ENCODE data around the gene JUND.

Gene JUND

DNA sequence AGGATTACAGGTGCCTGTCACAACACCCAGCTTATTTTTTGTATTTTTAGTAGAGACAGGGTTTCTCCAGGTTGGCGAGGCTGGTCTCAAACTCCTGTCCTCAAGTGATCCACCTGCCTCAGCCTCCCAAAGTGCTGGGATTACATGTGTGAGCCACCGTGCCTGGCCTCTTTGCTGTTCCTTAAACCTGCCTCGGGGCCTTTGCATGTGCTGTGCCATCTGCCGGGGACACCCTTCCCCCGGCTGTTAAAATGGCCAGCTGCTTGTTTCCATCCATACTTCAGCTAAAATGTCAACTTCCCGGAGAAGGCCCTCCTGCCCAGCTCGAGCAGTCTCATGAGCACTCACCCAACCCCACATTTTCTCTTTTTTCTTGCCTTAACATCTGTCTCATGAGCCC is 36.1 kb downstream of the JUND start:
- TF ChIP-seq CTCF (conservative IDR thresholded peaks at IDR 0.05; ENCODE audit: control insufficient read depth, insufficient read depth, low read depth, low read length) = no peak
- no peak overlapping the region for H3K4me3 ChIP-seq (ENCODE audit: control insufficient read depth, low read depth, low read length)
- DNase-seq (ENCODE audit: low read depth) = no peak

- DNase-seq (ENCODE audit: low read depth) = no peak
Measured at GRCh38 chr19:18239303-18239702, 42.1 kb downstream of the JUND start.

DNA sequence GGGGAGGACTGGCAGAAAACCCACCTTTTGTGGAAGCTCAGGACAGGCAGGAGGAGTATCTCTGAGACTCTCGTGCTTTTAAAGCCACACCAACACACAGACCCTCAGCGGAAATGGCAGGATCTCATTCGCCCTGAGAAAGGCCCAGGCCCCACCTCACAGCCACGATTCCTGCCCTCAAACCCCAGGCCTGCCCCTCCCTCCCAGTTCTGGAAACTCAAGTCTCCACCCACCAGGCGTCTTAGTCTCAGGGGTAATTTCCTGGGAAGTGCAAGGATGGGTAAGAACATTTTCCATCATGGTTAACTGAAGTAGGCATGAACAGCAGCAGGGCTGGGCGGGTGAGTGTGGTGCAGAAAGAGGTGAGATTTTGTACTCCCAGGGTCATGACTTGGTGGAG is 47.2 kb downstream of the JUND start:
- H3K4me3 ChIP-seq (ENCODE audit: control insufficient read depth, low read depth, low read length) = no peak overlapping the region
- no peak for DNase-seq (ENCODE audit: low read depth)
- TF ChIP-seq CTCF (conservative IDR thresholded peaks at IDR 0.05; ENCODE audit: control insufficient read depth, insufficient read depth, low read depth, low read length) = no peak

More at GRCh38 chr19:18239303-18239702, 42.1 kb downstream of the JUND start:
- H3K4me3 ChIP-seq (ENCODE audit: control insufficient read depth, low read depth, low read length) = no peak overlapping the region
- no peak for TF ChIP-seq CTCF (conservative IDR thresholded peaks at IDR 0.05; ENCODE audit: control insufficient read depth, insufficient read depth, low read depth, low read length)

DNA sequence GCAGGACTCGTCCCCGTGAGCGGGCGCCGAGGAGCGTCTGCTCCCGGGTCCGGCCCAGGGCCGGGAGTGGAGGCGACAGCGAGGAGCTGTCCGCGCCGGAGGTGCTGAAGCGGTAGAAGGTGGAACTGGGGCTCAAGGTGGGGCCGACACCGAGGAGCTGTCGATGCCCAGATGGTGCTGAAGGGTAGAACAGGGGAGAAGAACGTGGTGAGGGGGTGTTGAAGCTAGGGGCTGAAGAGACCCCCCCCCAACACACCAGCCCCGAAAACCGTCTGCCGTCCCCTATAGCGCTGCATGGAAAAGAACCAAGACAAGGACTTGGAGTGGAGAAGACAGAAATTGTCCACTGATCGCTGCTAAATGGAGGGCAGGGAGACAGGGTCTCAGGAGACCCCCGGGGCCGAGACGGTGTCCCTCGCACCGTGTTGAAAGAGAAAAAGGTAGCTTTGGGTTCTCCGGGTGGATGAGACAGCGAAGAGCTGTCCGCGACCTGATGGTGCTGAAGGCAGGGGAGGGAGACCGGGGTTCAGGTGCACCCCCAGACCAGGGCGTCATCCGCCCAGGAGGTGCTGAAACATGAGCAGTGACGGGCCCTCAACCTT is 48.1 kb downstream of the JUND start:
- DNase-seq (ENCODE audit: low read depth) = peak; percentile 25
- H3K4me3 ChIP-seq (ENCODE audit: control insufficient read depth, low read depth, low read length) = no peak overlapping the region
- TF ChIP-seq CTCF (conservative IDR thresholded peaks at IDR 0.05; ENCODE audit: control insufficient read depth, insufficient read depth, low read depth, low read length) = no peak

GRCh38 chr19:18232540-18233223 is 48.7 kb downstream of the JUND start:
- no peak overlapping the region for H3K4me3 ChIP-seq (ENCODE audit: control insufficient read depth, low read depth, low read length)
- TF ChIP-seq CTCF (conservative IDR thresholded peaks at IDR 0.05; ENCODE audit: control insufficient read depth, insufficient read depth, low read depth, low read length) = no peak
- DNase-seq (ENCODE audit: low read depth) = no peak

GRCh38 chr19:18231775-18232174 is 49.6 kb downstream of the JUND start:
- TF ChIP-seq CTCF (conservative IDR thresholded peaks at IDR 0.05; ENCODE audit: control insufficient read depth, insufficient read depth, low read depth, low read length) = no peak
- no peak overlapping the region for H3K4me3 ChIP-seq (ENCODE audit: control insufficient read depth, low read depth, low read length)
- no peak for DNase-seq (ENCODE audit: low read depth)
